Measurements from ENCODE around the gene GLTPD2. TPM values are rescaled to one million over a fixed set of nuclear protein-coding genes. Genes with fewer than 3 reads are reported as not detected.
A peak's percentile ranks its signal among the peaks of the same experiment; 100 is the strongest.

Gene GLTPD2
- total RNA-seq, 3 donors from 2014 or later = not detected

DNA sequence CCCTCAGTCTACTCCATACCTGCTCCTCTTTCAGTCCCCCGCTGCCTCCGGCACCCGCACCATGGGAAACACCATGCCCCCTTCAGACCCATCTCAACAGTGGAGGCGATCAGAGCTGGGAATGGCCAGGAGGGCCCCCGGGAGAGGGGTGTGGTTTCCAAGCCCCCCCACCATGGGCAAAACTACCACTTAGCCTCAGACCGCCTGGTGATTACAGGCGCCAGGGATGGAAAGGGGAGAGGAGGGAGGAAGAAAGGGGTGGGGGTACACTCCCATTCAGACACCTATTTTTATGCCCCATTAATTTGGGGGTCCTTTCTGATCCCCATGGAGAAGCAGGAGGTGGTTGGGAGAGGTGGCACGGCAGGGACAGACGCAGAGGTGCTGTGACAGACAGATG lies 13.5 kb downstream of the GLTPD2 start, which contains the start of gene C17orf114:
C17orf114 (minus strand) TSS at position 101 of the 400 bp plus-strand sequence.
- ATAC-seq = no peak
- Histone ChIP-seq H3K36me3 (ENCODE audit: low read depth) (no peaks in the 10 kb centered on the region), H3K9me3 (no peaks in the 10 kb centered on the region), H3K4me1 (ENCODE audit: low read depth) (peaks cover 1% of the 10 kb centered on the region), H3K4me3 (no peak within 1 kb of the TSS)
- no peak for DNase-seq
- TF ChIP-seq, protein P1, sequence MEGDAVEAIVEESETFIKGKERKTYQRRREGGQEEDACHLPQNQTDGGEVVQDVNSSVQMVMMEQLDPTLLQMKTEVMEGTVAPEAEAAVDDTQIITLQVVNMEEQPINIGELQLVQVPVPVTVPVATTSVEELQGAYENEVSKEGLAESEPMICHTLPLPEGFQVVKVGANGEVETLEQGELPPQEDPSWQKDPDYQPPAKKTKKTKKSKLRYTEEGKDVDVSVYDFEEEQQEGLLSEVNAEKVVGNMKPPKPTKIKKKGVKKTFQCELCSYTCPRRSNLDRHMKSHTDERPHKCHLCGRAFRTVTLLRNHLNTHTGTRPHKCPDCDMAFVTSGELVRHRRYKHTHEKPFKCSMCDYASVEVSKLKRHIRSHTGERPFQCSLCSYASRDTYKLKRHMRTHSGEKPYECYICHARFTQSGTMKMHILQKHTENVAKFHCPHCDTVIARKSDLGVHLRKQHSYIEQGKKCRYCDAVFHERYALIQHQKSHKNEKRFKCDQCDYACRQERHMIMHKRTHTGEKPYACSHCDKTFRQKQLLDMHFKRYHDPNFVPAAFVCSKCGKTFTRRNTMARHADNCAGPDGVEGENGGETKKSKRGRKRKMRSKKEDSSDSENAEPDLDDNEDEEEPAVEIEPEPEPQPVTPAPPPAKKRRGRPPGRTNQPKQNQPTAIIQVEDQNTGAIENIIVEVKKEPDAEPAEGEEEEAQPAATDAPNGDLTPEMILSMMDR (IDR thresholded peaks at IDR 0.05) = no peak
- intact Hi-C loops (cut with DNase I, micrococcal nuclease) = no loop called here

DNA sequence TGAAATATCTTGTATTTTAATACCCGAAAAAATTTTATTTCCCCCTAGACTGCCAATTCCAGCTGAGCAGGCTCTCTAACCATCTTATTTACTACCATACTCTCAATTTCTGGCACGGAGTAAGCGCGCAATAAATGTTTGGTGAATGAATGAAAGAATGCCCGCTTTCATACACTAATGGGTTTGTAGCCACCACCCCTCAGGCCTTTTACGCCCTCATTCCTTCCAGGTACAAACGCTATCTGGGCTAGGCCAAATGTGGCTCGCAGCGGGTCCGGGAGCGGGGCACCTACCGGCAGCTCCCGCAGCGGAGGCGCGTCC lies 17.7 kb downstream of the GLTPD2 start:
- intact Hi-C loops (cut with DNase I, micrococcal nuclease) = no loop called here
- no peaks in the 10 kb centered on the region for H3K9me3 ChIP-seq
- ATAC-seq (peak; percentile 1), DNase-seq (peak in 1 of 3 donors; percentile 36)
- peaks cover 6% of the 10 kb centered on the region for H3K4me1 ChIP-seq (ENCODE audit: low read depth)
- TF ChIP-seq, protein P1 (IDR thresholded peaks at IDR 0.05) = no peak
- H3K4me3 ChIP-seq = peak overlapping the region; percentile 61
- H3K36me3 ChIP-seq (ENCODE audit: low read depth) = no peaks in the 10 kb centered on the region

DNA sequence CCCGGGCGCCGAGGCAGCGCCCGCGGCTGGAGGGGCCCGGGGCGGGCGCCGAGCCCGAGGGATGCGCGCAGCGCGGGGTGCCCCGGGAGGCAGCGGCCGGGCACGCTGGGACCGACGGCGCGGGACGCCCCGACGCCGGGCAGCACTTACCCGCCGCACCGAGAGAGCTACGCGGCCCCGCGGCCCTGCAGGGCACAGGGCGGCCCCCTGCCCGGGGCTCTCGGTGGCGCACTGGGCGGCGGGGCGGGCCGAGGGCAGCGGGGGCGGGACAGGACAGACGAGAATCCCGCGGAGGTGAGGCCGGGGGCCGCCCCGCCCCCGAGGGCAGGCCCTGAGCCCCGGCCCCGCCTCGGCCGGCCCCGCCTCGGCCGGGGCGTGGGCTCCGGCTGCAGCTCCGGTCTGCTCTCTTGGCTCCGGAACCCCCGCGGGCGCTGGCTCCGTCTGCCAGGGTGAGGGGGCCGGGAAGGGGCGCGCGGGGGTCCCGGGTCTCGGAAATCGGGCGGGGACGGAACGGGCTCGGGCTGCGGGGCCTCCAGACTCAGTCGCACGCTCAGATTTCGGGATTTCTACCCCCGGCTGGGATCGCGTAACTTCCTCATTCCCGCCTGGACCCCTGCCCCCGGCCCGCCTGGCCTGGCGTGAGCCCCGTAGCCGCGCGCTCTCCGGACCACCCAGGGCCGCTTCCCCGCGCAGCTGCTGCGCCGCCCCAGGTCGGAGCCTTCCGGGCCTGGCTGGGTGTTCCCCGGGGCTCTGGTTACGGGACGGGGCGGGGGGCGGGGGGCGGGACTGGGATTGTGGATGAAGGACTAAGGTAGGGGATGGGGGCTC lies 18.2 kb downstream of the GLTPD2 start, which contains the start of gene PLD2:
PLD2 (plus strand) TSS at position 376 of the 828 bp plus-strand sequence. CDS start 621 bp downstream, outside the sequence.
- H3K36me3 ChIP-seq (ENCODE audit: low read depth) = no peaks in the 10 kb centered on the region
- TF ChIP-seq, protein P1 (IDR thresholded peaks at IDR 0.05) = no peak
- peak; percentile 92 to 93 (median 93) for DNase-seq
- peak within 1 kb of the TSS; percentile 61 for H3K4me3 ChIP-seq
- H3K9me3 ChIP-seq = no peaks in the 10 kb centered on the region
- ATAC-seq = peak; percentile 100
- H3K4me1 ChIP-seq (ENCODE audit: low read depth) = peaks cover 6% of the 10 kb centered on the region
- intact Hi-C loops (cut with DNase I, micrococcal nuclease) = no loop called here

DNA sequence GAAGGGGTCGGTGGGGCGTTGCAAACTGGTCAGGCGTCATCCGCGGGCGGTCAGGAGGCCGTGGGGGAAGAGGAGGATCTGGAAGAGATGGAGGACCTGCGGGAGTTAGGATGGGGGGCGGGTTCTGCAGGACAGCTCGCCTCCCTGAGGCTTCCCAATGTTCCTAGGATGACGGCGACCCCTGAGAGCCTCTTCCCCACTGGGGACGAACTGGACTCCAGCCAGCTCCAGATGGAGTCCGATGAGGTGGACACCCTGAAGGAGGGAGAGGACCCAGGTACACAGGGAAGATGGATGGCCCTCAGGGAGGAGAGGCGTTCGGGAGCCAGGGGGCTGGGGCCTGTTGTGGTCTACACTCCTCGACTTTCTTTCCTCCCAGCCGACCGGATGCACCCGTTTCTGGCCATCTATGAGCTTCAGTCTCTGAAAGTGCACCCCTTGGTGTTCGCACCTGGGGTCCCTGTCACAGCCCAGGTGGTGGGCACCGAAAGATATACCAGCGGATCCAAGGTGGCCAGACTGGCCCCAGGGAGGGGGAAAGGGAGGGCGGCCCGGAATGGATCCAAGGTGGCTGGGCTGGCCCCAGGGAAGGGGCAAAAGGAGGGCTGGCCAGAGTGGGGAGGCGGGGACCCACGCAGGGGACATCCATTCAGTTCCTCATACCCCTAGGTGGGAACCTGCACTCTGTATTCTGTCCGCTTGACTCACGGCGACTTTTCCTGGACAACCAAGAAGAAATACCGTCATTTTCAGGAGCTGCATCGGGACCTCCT lies 19.0 kb downstream of the GLTPD2 start:
- peaks cover 6% of the 10 kb centered on the region for H3K4me1 ChIP-seq (ENCODE audit: low read depth)
- DNase-seq (peak; percentile 23 to 58 (median 38)), ATAC-seq (peak; percentile 3)
- H3K9me3 ChIP-seq = no peaks in the 10 kb centered on the region
- H3K36me3 ChIP-seq (ENCODE audit: low read depth) = no peaks in the 10 kb centered on the region
- TF ChIP-seq, protein P1 (IDR thresholded peaks at IDR 0.05) = no peak
- intact Hi-C loops (cut with DNase I, micrococcal nuclease) = no loop called here
- peak overlapping the region; percentile 61 for H3K4me3 ChIP-seq

DNA sequence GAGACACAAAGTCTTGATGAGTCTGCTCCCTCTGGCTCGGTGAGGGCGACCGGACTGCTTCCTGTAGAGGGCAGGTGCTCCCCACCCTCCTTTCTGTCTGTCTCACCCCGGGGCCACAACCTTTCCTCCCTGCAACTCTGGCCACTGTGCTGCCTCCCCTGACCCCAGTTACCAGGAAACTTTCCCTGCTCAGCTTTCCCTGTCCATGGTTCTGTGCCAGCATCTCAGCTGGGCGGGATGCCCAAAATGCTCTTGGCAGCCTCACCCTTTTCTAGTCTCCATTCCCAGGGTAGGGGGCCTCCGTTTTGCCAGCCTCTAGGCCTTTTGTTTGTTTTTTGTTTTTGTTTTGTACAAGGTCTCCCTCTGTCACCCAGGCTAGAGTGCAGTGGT lies 19.6 kb downstream of the GLTPD2 start:
- peaks cover 6% of the 10 kb centered on the region for H3K4me1 ChIP-seq (ENCODE audit: low read depth)
- no peaks in the 10 kb centered on the region for H3K9me3 ChIP-seq
- intact Hi-C loops (cut with DNase I, micrococcal nuclease) = no loop called here
- no peaks in the 10 kb centered on the region for H3K36me3 ChIP-seq (ENCODE audit: low read depth)
- ATAC-seq (no peak), DNase-seq (peak in 1 of 3 donors; percentile 40)
- no peak overlapping the region for H3K4me3 ChIP-seq
- TF ChIP-seq, protein P1 (IDR thresholded peaks at IDR 0.05) = no peak
